Measurements from ENCODE around the gene FKBP8.
"Not testable (repeated sequence)": the region's sequence is repeated elsewhere in the genome, so short reads cannot be mapped to it uniquely, and the experiment has no call there.

The FKBP8 gene

DNA sequence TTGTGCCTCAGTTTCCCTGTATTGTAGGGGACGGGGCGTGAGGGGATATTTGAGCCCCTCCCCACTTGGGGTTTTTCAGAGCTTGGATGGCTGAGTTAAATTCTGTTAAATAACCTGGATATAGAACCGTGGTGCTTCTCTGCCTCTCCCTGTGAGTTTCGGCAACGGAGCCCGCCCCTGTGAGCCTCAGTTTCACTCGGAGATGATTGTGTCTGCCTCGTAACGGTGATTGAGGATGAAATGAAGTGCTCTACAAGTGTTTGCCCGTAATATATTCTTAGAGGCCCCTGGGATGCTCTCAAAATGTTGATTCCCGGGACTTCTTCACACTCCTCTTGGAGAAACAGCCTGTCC lies 14.8 kb upstream of the FKBP8 start:
- DNase-seq: no peak

DNA sequence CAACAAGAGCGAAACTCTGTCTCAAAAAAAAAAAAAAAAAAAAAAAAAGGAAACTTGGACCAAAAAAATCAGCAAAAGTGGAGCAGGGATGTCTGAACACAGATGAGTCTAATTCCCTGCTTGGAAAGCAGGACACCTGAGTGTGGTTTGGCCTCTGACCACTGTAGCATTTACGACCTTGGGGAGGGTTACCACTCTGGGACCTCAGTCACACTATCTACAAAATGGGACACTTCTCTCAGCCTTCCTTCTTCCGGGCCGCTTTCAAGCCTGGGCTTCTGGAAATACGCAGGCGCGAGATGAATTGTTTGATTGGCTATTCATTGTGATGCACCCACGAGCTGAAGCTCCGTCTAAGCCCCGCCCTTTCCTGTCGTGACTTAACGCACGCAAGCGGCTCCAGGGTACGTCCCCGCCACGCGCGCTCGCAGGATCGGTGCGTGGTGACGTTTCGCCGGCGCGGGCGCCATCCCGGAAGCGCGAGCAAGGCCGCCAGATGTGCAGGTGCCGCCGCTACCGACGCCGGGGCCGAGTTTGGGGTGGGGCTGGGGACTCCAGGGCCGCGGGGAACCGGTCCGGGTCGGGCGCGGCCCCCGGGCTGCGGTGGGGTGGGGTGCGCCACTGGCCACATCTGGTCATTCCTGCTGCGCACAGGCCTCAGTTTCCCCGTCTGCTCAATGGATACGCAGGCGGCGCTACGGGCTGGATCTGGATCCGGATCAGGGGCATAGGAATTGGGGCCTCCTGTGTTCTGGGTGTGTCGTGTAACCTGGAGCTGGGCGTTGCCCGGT lies 14.2 kb upstream of the FKBP8 start, which contains the start of gene KXD1:
KXD1 (plus strand) TSS at position 460 of the 791 bp plus-strand sequence. CDS start 4,187 bp downstream, outside the sequence.
- DNase-seq: peak; percentile 92 to 99

DNA sequence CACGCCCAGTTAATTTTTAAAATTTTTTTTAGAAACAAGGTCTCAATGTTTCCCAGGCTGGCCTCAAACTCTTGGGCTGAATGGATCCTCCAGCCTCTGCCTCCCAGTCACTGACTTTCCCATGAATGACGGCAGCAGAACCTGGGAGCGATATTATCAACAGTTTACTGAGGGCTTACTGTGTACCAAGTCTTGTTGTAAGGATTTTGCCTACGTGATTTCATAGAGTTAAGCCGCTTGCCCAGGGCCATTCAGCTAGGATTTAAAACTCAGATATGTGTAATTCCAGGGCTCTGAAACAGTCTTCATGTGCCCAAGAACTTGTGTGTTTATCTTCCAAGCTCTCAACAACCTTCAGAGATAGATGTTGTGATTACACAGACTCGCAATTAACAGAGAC lies 8.3 kb upstream of the FKBP8 start:
- DNase-seq: no peak

GRCh38 chr19:18543814-18544475 lies 572 bp upstream of the FKBP8 start:
- peak; percentile 34 to 66 for DNase-seq

GRCh38 chr19:18541992-18542940 lies 1.1 kb downstream of the FKBP8 start:
- DNase-seq: no peak

- no peak for DNase-seq
Observed at GRCh38 chr19:18541258-18541991, 1.9 kb downstream of the FKBP8 start.

DNA sequence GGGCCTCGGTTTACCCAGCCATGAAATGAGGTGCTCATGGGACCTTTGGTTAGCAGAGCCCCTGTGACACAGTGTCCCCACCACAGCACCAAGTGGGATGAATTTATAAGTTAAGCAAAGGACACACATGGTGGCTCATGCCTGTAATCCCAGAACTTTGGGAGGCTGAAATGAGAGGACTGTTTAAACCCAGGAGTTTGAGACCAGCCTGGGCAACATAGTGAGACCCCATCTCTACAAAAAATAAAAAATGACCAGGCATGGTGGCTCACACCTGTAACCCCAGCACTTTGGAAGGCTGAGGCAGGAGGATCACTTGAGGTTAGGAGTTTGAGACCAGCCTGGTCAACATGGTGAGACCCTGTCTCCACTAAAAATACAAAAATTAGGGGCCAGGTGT lies 3.2 kb downstream of the FKBP8 start:
- DNase-seq: not testable (repeated sequence)

- DNase-seq: no peak
Observed at GRCh38 chr19:18539372-18539771, 4.0 kb downstream of the FKBP8 start.

DNA sequence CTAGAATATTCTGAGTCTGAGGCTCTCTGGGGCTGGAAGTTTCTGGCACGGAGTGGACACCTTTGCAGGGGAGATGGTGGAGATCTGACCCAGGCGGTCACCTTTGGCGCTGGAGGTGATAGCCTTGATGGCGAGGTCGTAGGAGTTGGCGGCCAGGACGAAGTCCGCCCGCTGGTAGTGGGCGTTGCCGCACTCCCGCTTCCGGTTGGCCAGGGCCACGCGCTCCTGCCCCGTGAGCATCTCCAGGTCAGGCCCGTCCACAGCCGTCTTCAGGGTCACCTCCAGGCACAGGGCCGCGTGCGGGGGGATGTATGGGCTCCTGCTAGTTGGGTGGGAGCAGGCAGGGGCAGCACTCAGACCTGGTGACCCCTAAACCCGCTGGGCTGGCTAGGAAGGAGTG lies 5.3 kb downstream of the FKBP8 start:
- no peak for DNase-seq

- DNase-seq: no peak
Observed at GRCh38 chr19:18537431-18537830, 5.9 kb downstream of the FKBP8 start.

GRCh38 chr19:18536475-18536874 lies 6.9 kb downstream of the FKBP8 start:
- no peak for DNase-seq

- no peak for DNase-seq
Observed at GRCh38 chr19:18533058-18533457, 10.3 kb downstream of the FKBP8 start.

- no peak for DNase-seq
Observed at GRCh38 chr19:18532168-18532890, 11.0 kb downstream of the FKBP8 start.

GRCh38 chr19:18531485-18531884 lies 11.9 kb downstream of the FKBP8 start:
- DNase-seq: no peak

DNA sequence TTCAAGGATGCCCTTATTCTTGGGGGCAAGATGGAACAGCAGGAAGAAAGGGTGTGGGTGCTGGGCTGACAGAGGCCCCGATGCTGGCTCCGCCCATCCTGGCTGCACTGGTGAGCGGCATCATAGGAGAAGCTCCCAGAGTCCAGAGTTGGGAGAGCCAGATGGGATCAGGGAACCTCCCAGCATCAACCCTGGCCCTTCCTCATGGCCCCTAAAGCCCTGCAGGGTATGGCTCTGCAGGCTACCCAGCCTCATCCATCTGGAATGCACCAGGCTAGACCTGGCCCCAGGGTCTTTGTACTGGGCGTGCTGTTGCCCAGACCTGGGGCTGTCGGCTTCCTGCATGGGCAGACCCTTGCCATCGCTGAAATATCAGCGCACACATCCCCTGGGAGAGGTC lies 13.6 kb downstream of the FKBP8 start:
- DNase-seq: no peak

DNA sequence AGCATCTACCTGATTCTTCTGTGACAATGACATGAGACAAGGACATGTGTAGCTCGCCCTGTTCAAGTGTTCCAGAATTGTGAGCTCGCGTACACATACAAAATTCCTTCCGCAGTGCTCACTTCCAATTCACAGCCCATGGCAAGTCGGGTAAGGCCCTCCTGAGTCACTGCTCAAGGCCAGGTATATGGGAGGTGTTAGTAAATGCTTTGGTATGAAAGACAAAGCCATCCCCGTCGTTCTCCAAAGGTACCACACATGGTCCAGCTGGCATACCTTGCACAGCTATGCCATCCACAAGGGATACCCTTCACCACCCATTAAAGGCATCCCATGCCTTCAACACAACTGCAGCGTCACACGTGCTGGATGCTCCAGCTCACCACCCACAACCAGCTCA lies 17.1 kb downstream of the FKBP8 start:
- DNase-seq: no peak

GRCh38 chr19:18523841-18524240 lies 19.5 kb downstream of the FKBP8 start:
- DNase-seq: no peak

GRCh38 chr19:18522862-18523440 lies 20.4 kb downstream of the FKBP8 start:
- not testable (repeated sequence) for DNase-seq

- peak; percentile 100 for DNase-seq
Observed at GRCh38 chr19:18522124-18522861, 21.1 kb downstream of the FKBP8 start.

GRCh38 chr19:18521692-18522123 lies 21.7 kb downstream of the FKBP8 start, which contains the start of gene ELL:
ELL (minus strand) TSS chr19:18522070; CDS start chr19:18522055, 15 bp downstream.
- DNase-seq: no peak

All from NCI-H446 (cell line).